BLaER1 (cell line): ENCODE data around the gene RNF220.
A peak's percentile ranks its signal among the peaks of the same experiment; 100 is the strongest.
"Not testable (repeated sequence)": the region's sequence is repeated elsewhere in the genome, so short reads cannot be mapped to it uniquely, and the experiment has no call there.

Experiments used
- H3K27ac ChIP-seq: shearing (Covaris generic); formaldehyde crosslinking; 2 replicates; pipeline ENCODE4 v1.8.1; 2022
- H3K27me3 ChIP-seq: shearing (Covaris generic); formaldehyde crosslinking; 2 replicates; pipeline ENCODE4 v1.8.1; 2022
- H3K36me3 ChIP-seq: shearing (Covaris generic); formaldehyde crosslinking; 2 replicates; pipeline ENCODE4 v1.8.1; 2022
- H3K4me1 ChIP-seq: shearing (Covaris generic); formaldehyde crosslinking; 2 replicates; pipeline ENCODE4 v1.8.1; 2022
- H3K4me2 ChIP-seq: shearing (Covaris generic); formaldehyde crosslinking; 2 replicates; pipeline ENCODE4 v1.8.1; 2022
- H3K4me3 ChIP-seq: shearing (Covaris generic); formaldehyde crosslinking; 2 replicates; pipeline ENCODE4 v1.8.1; 2022
- H3K9ac ChIP-seq: shearing (Covaris generic); formaldehyde crosslinking; 2 replicates; pipeline ENCODE4 v1.8.1; 2022
- H3K9me3 ChIP-seq: shearing (Covaris generic); formaldehyde crosslinking; 2 replicates; pipeline ENCODE4 v1.8.1; 2022
- H4K20me1 ChIP-seq: shearing (Covaris generic); formaldehyde crosslinking; 2 replicates; pipeline ENCODE4 v1.8.1; 2022
- Cebpa-rat ChIP-seq: shearing (Covaris generic); IDR thresholded peaks from 2 replicates; pipeline ENCODE4 v1.8.1; 2022

RNF220 gene

DNA sequence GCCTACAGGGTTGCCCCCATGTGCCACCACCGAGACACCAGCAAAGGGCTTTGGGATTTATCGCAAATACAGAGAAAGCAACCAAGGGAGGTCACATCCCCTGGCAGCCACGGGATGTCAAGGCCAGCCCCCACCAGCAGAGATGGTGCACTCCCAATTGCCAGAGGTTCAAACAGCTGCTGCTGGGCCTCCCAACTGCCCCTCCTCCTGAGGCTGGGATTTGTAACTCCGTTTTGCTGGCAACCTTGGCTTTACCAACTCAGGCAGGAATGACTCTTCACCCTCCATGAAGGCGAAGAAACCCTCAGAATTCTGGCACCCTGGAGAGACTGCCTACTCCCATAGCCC, 257.6 kb downstream of the RNF220 start:
- no peak for TF ChIP-seq Cebpa-rat
- Histone ChIP-seq H3K9ac (no peak overlapping the region), H3K27me3 (no peaks in the 10 kb centered on the region), H3K9me3 (no peaks in the 10 kb centered on the region), H4K20me1 (no peaks in the 10 kb centered on the region), H3K27ac (no peak overlapping the region), H3K4me3 (no peak overlapping the region), H3K4me1 (no peaks in the 10 kb centered on the region), H3K36me3 (no peaks in the 10 kb centered on the region), H3K4me2 (no peak overlapping the region)

- Histone ChIP-seq H3K4me3 (no peak overlapping the region), H3K4me2 (no peak overlapping the region), H3K27ac (no peak overlapping the region), H3K36me3 (no peaks in the 10 kb centered on the region), H3K9ac (no peak overlapping the region), H3K4me1 (no peaks in the 10 kb centered on the region), H3K9me3 (no peaks in the 10 kb centered on the region), H4K20me1 (no peaks in the 10 kb centered on the region), H3K27me3 (no peaks in the 10 kb centered on the region)
- TF ChIP-seq Cebpa-rat, result no peak
Measured at GRCh38 chr1:44663417-44663816, 258.4 kb downstream of the RNF220 start.

DNA sequence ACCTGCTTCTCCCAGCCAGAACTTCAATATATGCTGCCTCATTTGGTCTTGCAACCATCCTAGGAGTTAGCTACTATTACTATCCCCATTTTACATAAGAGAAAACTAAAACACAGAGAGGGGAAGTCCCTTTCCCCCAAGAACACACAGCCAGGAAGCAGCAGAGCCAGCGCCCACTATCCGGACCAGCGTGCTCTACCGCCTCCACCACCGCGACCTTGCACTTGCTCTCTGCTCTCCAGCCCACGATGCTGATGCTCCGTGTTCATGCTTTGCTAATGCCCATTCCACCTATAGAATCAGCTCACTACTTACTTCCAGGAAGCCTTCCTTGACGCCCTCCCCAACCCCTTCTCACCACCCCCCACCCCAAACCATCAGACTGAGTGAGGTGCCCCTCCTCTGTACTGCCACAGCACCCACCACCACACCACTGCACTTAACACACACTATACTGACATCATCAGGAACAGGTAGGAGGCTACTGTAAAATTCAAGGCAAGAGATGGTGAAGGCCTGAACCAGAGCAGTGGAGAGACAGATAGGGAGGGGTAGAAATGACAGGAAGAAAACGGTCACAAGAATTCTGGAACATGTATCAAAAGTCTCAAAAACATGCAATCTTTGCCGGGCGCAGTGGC, 259.8 kb downstream of the RNF220 start:
- no peaks in the 10 kb centered on the region for H4K20me1 ChIP-seq
- no peak overlapping the region for H3K4me2 ChIP-seq
- no peaks in the 10 kb centered on the region for H3K36me3 ChIP-seq
- no peaks in the 10 kb centered on the region for H3K4me1 ChIP-seq
- H3K9me3 ChIP-seq, result no peaks in the 10 kb centered on the region
- no peaks in the 10 kb centered on the region for H3K27me3 ChIP-seq
- no peak overlapping the region for H3K27ac ChIP-seq
- no peak overlapping the region for H3K9ac ChIP-seq
- H3K4me3 ChIP-seq, result no peak overlapping the region
- no peak for TF ChIP-seq Cebpa-rat

DNA sequence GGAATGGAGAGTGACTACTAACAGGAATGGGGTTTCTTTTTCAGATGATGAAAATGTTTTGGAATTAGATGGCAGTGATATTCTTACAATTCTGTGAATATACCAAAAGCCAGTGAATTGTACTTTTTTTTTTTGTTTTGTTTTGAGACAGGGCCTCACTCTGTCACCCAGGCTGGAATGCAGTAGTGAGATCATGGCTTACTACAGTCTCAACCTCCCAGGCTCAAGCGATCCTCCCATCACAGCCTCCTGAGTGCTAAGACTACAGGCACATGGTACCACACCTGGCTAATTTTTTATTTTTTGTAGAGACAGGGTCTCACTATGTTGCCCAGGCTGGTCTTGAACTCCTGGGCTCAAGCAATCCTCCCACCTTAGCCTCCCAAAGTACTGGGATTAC, 261.7 kb downstream of the RNF220 start:
- H3K9me3 ChIP-seq, H4K20me1 ChIP-seq, H3K4me2 ChIP-seq, H3K27ac ChIP-seq, H3K36me3 ChIP-seq, H3K27me3 ChIP-seq, H3K9ac ChIP-seq, H3K4me3 ChIP-seq: not testable (repeated sequence)
- H3K4me1 ChIP-seq, result peaks cover 15% of the 10 kb centered on the region

DNA sequence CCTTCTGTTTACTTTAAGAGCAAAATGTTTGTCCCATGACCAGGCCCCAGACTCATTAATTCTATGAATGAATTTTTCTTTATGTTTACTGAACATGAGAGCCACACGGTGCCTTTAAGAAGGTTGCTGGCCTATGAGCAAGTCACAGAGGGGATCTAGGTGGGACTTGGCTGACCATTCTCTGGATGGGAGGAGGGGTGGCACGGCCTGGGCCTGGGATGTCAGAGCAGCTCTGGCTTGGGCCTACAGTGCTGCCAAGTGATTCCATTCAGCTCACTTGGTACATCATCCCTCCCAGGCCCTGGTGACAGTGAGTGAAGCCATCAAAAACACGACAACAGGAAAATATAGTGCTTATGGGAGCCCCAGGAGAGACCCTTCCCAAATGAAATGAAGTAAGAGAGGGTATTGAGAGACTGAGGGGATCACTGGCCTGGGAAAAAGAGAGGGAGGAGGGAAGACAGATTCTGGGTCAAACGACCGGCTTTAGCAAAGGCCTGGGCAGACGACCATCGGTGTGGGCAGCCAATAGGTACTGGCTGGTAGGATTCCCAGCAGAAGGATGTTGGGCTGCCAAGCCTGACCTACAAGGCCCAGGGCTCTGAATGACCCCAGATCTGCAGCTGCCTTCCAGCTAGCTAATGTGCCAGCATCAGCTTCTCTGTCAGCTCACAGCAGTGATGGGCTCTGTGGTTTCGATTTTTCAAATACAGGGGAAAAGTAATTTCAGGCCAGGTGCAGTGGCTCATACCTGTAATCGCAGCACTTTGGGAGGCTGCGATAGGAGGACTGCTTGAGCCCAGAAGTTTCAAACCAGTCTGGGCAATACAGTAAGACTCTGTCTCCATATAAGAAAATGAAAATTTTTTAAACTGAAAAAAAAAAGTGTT, 265.9 kb downstream of the RNF220 start:
- Histone ChIP-seq H3K27me3 (no peaks in the 10 kb centered on the region), H4K20me1 (no peaks in the 10 kb centered on the region), H3K4me1 (peaks cover 48% of the 10 kb centered on the region), H3K27ac (peak overlapping the region; percentile 81; the same call in 1 of the 2 replicates), H3K36me3 (no peaks in the 10 kb centered on the region), H3K4me2 (peak overlapping the region; percentile 88), H3K4me3 (no peak overlapping the region), H3K9ac (no peak overlapping the region), H3K9me3 (no peaks in the 10 kb centered on the region)
- TF ChIP-seq Cebpa-rat, result no peak

- peak overlapping the region; percentile 88 for H3K4me2 ChIP-seq
- H3K36me3 ChIP-seq, result no peaks in the 10 kb centered on the region
- no peak for TF ChIP-seq Cebpa-rat
- peak overlapping the region; percentile 81 for H3K27ac ChIP-seq
- no peaks in the 10 kb centered on the region for H3K27me3 ChIP-seq
- peak overlapping the region; percentile 41; the same call in 1 of the 2 replicates for H3K4me3 ChIP-seq
- no peaks in the 10 kb centered on the region for H4K20me1 ChIP-seq
- no peaks in the 10 kb centered on the region for H3K9me3 ChIP-seq
- peak overlapping the region; percentile 55 for H3K9ac ChIP-seq
- H3K4me1 ChIP-seq, result peaks cover 62% of the 10 kb centered on the region
Measured at GRCh38 chr1:44672254-44672955, 267.4 kb downstream of the RNF220 start.

DNA sequence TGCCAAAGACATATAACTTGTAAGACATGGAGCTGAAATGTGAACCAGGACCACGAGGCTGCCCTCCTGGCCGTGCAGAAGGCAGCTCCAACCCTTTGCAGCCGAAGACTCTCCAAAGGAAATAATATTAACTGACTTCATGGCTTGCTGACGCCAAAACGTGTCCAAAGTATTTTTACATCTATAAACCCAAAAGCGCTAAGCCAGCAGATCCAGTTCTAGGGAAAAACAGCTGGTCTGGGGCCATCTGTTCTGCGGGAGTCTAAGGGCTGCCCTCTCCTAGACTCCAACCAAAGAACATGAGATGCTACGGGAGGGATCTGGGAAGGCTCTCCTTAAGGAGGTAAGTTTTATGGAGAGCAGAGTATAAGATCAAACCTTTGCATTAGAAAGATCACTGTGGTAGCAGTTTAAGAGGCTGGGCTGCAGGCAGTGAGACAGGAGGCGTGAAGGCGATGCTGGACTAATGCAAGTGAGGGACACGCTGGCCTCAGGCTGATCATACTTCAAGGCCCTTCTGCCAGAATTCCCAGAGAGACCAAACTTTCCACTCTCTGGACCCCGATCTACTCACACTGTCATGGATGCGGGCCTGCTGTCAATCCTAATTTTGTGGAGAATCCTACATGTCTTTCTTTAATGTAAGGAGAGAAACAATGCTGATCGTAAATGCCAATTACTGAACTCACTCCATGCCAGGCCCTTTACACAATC, 268.1 kb downstream of the RNF220 start:
- no peaks in the 10 kb centered on the region for H3K9me3 ChIP-seq
- H3K4me1 ChIP-seq, result peaks cover 64% of the 10 kb centered on the region
- H3K27me3 ChIP-seq, result no peaks in the 10 kb centered on the region
- peak overlapping the region; percentile 88 for H3K4me2 ChIP-seq
- no peaks in the 10 kb centered on the region for H4K20me1 ChIP-seq
- H3K9ac ChIP-seq, result peak overlapping the region; percentile 66
- no peak for TF ChIP-seq Cebpa-rat
- H3K36me3 ChIP-seq, result no peaks in the 10 kb centered on the region
- peak overlapping the region; percentile 71 for H3K4me3 ChIP-seq
- H3K27ac ChIP-seq, result peak overlapping the region; percentile 81

GRCh38 chr1:44673675-44674112, 268.6 kb downstream of the RNF220 start:
- Histone ChIP-seq H3K4me2 (peak overlapping the region; percentile 88), H3K9ac (peak overlapping the region; percentile 66), H3K9me3 (no peaks in the 10 kb centered on the region), H4K20me1 (no peaks in the 10 kb centered on the region), H3K27me3 (no peaks in the 10 kb centered on the region), H3K36me3 (no peaks in the 10 kb centered on the region), H3K4me3 (peak overlapping the region; percentile 71), H3K27ac (peak overlapping the region; percentile 45), H3K4me1 (peaks cover 64% of the 10 kb centered on the region)
- TF ChIP-seq Cebpa-rat, result no peak

DNA sequence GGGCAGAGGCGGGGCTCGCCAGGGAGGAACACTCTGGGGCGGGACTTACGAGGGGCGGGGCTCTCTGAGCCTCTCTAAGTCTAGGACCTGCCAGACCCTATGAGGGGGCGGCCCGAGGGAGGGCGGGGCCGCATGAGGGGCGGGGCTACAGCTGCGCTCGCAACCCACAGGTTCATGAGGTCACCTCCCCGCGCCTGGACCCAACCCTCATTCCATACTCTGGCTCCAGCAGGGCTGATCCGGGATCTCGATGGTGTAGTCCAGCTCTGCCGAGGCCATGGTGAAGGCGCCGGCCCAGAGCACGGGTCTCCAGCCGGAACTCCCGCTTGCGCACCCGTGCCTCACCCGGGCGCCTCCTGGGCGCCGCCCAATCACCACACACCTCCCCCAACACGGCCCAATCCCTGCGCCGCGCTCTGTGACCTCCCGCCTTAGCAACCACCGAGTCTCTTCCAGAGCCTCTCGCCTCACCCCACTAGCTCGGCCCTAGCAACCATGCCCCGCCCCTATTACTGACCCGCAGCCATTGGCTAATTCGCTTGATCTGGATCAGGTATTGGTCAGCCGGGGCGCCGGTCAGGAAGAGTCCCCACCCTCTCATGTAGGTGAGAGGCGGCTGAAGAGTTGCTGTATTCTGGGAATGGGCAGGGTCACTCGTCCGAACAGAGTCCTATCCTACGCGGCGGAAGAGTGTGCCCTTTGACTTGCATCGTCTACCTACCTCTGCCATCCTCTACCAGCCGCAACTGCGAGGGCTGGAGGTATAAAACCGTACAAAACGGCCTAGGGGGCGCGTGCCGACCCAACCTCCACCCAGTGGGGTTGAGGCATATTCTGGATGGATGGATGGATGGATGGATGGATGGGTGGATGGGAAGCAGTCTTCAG, 269.3 kb downstream of the RNF220 start, which contains the start of the genes ARMH1 and TMEM53:
TSS of gene ARMH1 (plus strand) at position 602 of the 888 bp plus-strand sequence. CDS start 14,984 bp downstream, outside the sequence.
TSS of gene TMEM53 (minus strand) at position 369 of the 888 bp plus-strand sequence. CDS start at position 279, 90 bp downstream.
- TF ChIP-seq Cebpa-rat, result no peak
- Histone ChIP-seq H3K9me3 (no peaks in the 10 kb centered on the region), H4K20me1 (no peaks in the 10 kb centered on the region), H3K4me3 (peak within 1 kb of the TSS; percentile 71), H3K9ac (peak within 1 kb of the TSS; percentile 66), H3K27me3 (no peaks in the 10 kb centered on the region), H3K4me2 (peak within 1 kb of the TSS; percentile 88), H3K4me1 (peaks cover 64% of the 10 kb centered on the region), H3K36me3 (no peaks in the 10 kb centered on the region), H3K27ac (peak within 1 kb of the TSS; percentile 66)
